Lung (tissue), 13 donors: ENCODE results near the gene SKP1. TPM values are rescaled to one million over a fixed set of nuclear protein-coding genes. Genes with fewer than 3 reads are reported as not detected.

Experiments used
- ATAC-seq: fragments of 200-7000 bp; cut with Tn5 transposase; one replicate; pipeline ENCODE4 v1.9.1; 2020; ENCODE audit warnings: moderate number of reproducible peaks; ENCODE audit not compliant: insufficient read depth, low FRiP score
- DNase-seq, 3 donors: peaks; one replicate each; pipeline ENCODE4 v3.0.0-alpha.2; 2013 to 2017
- H3K27ac ChIP-seq, 2 donors: one replicate each; pipeline ENCODE4 v1.5.1; 2013; ENCODE audit warnings: mild to moderate bottlenecking in 2 of 2, moderate library complexity in 2 of 2, control low read depth in 1 of 2, inconsistent platforms in 1 of 2, low read depth in 1 of 2, low read length in 1 of 2
- H3K27me3 ChIP-seq, 3 donors: one replicate each; pipeline ENCODE4 v1.5.1; 2013; ENCODE audit warnings: low read length in 2 of 3; ENCODE audit not compliant: control insufficient read depth in 3 of 3, insufficient read depth in 3 of 3
- H3K36me3 ChIP-seq, 4 donors: one replicate each; pipeline ENCODE4 v1.5.1; 2013; ENCODE audit warnings: low read length in 4 of 4, mild to moderate bottlenecking in 1 of 4, moderate library complexity in 1 of 4; ENCODE audit not compliant: control insufficient read depth in 4 of 4, insufficient read depth in 4 of 4
- H3K4me1 ChIP-seq, 5 donors: one replicate each; pipeline ENCODE4 v1.5.1; 2013; ENCODE audit warnings: low read length in 5 of 5, mild to moderate bottlenecking in 2 of 5, moderate library complexity in 1 of 5; ENCODE audit not compliant: control insufficient read depth in 5 of 5, insufficient read depth in 5 of 5
- H3K4me3 ChIP-seq: one replicate; pipeline ENCODE4 v1.5.1; 2013; ENCODE audit warnings: mild to moderate bottlenecking, control low read depth, moderate library complexity
- H3K9ac ChIP-seq, 2 donors: one replicate each; pipeline ENCODE4 v1.5.1; 2013; ENCODE audit warnings: low read length in 2 of 2, control low read depth in 1 of 2; ENCODE audit not compliant: insufficient read depth in 1 of 2
- H3K9me3 ChIP-seq, 4 donors: one replicate each; pipeline ENCODE4 v1.5.1; 2013; ENCODE audit warnings: low read length in 3 of 4, mild to moderate bottlenecking in 1 of 4, moderate library complexity in 1 of 4; ENCODE audit not compliant: control insufficient read depth in 4 of 4, insufficient read depth in 3 of 4
- WGBS, 2 donors: extraction: QIAGEN DNeasy Blood & Tissue Kit; methylation state at CpG; one replicate each; pipeline ENCODE4 v1.1.7; 2013; 5-methylcytosine and 5-hydroxymethylcytosine counted together
- polyA plus RNA-seq, 2 donors: library from polyadenylated mRNA; stranded (reverse); fragments of 200-250 nt; gene quantifications; one replicate each; pipeline ENCODE4 v1.2.1, GENCODE V29; 2013
- small RNA-seq: library from RNA; depleted of rRNA; stranded (forward); fragments of <200 nt; gene quantifications from one replicate; pipeline ENCODE3, GENCODE V24; 2014; ENCODE audit warnings: low replicate concordance
- total RNA-seq, 2 donors: library from RNA; depleted of rRNA in 1 of 2; stranded (reverse); fragments of >200 nt in 1 of 2; gene quantifications; one replicate each; pipeline ENCODE4 v1.2.1, GENCODE V29; 2014 to 2021
- TF ChIP-seq, protein P1 (sequence below): IDR thresholded peaks from 2 replicates; pipeline ENCODE4 v1.5.1; 2012; ENCODE audit warnings: mild to moderate bottlenecking; ENCODE audit errors: control extremely low read depth, extremely low read depth
- donor health status: control.
- donor health status: control.
- donor health status: Bipolar disorder and iron deficiency.
- donor health status: healthy.
- donor health status: DM: yes; HTN: yes; CAD: no.

SKP1 gene
- total and polyA plus RNA-seq, 4 donors: 149 to 551 (median 283) TPM

DNA sequence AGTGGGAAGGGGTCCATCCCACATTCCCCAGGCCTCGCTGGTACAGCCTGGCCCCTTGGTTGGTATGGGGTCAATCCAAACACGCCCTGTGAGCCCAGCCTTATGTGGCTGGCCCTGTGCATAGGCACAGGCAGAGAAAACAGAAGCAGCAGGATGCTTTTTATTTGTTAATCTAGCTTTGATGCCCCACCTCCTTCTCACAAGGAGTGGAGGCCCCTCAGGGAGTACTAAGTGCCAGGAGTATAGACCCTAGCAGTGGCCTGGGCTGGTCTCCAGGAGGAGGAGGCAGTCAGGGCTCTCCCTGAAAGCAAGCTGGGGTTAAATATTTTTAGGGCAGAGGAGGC, 76.8 kb downstream of the SKP1 start:
- Histone ChIP-seq H3K9me3 (no peaks in the 10 kb centered on the region), H3K4me1 (peaks cover 0 to 5% (median 0%) of the 10 kb centered on the region in 5 donors), H3K27ac (no peak overlapping the region), H3K36me3 (no peaks in the 10 kb centered on the region), H3K4me3 (no peak overlapping the region), H3K27me3 (no peaks in the 10 kb centered on the region), H3K9ac (no peak overlapping the region)
- WGBS, 2 donors: 90 to 92% methylated on average over 2 of the region's 2 CpGs
- DNase-seq (no peak), ATAC-seq (no peak)
- TF ChIP-seq, protein P1, sequence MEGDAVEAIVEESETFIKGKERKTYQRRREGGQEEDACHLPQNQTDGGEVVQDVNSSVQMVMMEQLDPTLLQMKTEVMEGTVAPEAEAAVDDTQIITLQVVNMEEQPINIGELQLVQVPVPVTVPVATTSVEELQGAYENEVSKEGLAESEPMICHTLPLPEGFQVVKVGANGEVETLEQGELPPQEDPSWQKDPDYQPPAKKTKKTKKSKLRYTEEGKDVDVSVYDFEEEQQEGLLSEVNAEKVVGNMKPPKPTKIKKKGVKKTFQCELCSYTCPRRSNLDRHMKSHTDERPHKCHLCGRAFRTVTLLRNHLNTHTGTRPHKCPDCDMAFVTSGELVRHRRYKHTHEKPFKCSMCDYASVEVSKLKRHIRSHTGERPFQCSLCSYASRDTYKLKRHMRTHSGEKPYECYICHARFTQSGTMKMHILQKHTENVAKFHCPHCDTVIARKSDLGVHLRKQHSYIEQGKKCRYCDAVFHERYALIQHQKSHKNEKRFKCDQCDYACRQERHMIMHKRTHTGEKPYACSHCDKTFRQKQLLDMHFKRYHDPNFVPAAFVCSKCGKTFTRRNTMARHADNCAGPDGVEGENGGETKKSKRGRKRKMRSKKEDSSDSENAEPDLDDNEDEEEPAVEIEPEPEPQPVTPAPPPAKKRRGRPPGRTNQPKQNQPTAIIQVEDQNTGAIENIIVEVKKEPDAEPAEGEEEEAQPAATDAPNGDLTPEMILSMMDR: no peak

DNA sequence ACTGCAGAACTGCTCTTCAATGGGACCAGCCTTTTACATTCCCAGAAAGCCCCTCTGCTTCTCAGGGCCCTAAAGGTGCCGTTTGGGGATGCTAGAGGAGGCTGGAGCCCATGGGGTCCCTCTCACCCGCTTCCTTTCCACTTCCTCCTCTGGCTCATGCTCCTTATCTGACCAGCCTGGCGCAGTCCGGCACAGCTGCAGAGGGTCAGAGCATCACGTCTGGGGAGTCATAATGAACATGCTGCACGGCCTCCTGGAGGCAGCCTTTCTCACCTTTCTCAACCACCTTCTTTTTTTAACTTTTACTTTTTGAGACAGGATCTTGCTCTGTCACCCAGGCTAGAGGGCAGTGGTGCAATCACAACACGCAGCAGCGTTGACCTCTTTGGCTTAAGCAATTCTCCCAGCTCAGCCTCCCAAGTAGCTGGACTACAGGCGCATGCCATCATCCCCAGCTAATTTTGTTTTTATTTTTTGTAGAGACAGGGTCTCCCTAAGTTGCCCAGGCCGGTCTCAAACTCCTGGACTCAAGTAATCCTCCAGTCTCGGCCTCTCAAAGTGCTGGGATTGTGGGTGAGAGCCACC, 77.4 kb downstream of the SKP1 start:
- no peaks in the 10 kb centered on the region for H3K27me3 ChIP-seq
- no peaks in the 10 kb centered on the region for H3K9me3 ChIP-seq
- no peak overlapping the region for H3K27ac ChIP-seq
- H3K4me1 ChIP-seq: peaks cover 0 to 5% (median 0%) of the 10 kb centered on the region in 5 donors
- WGBS, 2 donors: 65 to 79% methylated on average over 11 of the region's 11 CpGs
- no peak overlapping the region for H3K9ac ChIP-seq
- DNase-seq (peak in 1 of 3 donors; percentile 22), ATAC-seq (no peak)
- H3K4me3 ChIP-seq: no peak overlapping the region
- TF ChIP-seq, protein P1: no peak
- no peaks in the 10 kb centered on the region for H3K36me3 ChIP-seq

Small RNA genes within 50 kb of the gene (small RNA-seq; reads per million reads assigned to genes)
- gene MIR3661: not detected

Other genes with a start within 250 kb of the SKP1 start
- 100 to 1,000 TPM in 1 of 2 donors, 10 to 100 TPM in 1; 34.1 to 118 TPM for gene C5orf15, start 208.3 kb downstream of the SKP1 start, total RNA-seq
- 10 to 100 TPM; 21.6 to 45.8 TPM for gene C5orf15, start 208.3 kb downstream of the SKP1 start, polyA plus RNA-seq
- 100 to 1,000 TPM; 109 to 130 TPM for gene VDAC1, start 172.0 kb downstream of the SKP1 start, total RNA-seq
- 100 to 1,000 TPM; 107 to 136 TPM for gene VDAC1, start 172.0 kb downstream of the SKP1 start, polyA plus RNA-seq
- gene TCF7, start 62.3 kb downstream of the SKP1 start, total RNA-seq: 1 to 10 TPM; 3.7 to 6.0 TPM
- gene TCF7, start 62.3 kb downstream of the SKP1 start, polyA plus RNA-seq: 1 to 10 TPM; 2.9 to 3.1 TPM
- 100 to 1,000 TPM; 102 to 107 TPM for gene PPP2CA, start 49.1 kb upstream of the SKP1 start, total RNA-seq
- 100 to 1,000 TPM in 1 of 2 donors, 10 to 100 TPM in 1; 32.2 to 117 TPM for gene PPP2CA, start 49.1 kb upstream of the SKP1 start, polyA plus RNA-seq
- gene CDKL3, start 190.2 kb upstream of the SKP1 start, total RNA-seq: 1 to 10 TPM; 2.2 to 2.9 TPM
- gene CDKL3, start 190.2 kb upstream of the SKP1 start, polyA plus RNA-seq: 1 to 10 TPM; 1.5 to 3.6 TPM
- gene UBE2B, start 194.6 kb upstream of the SKP1 start, total RNA-seq: 100 to 1,000 TPM in 1 of 2 donors, 10 to 100 TPM in 1; 75.1 to 119 TPM
- 100 to 1,000 TPM in 1 of 2 donors, 10 to 100 TPM in 1; 89.3 to 111 TPM for gene UBE2B, start 194.6 kb upstream of the SKP1 start, polyA plus RNA-seq
- gene CDKN2AIPNL, start 234.9 kb upstream of the SKP1 start, total RNA-seq: 10 to 100 TPM; 10.9 to 22.1 TPM
- 10 to 100 TPM; 16.0 to 43.2 TPM for gene CDKN2AIPNL, start 234.9 kb upstream of the SKP1 start, polyA plus RNA-seq